GM21528 (cell line): ENCODE measurements around the gene BRPF3.

Experiments
- ATAC-seq: cut with Tn5 transposase; IDR thresholded peaks from one replicate; pipeline ENCODE4 v1.9.1; 2021; ENCODE audit warnings: mild to moderate bottlenecking, moderate library complexity; ENCODE audit not compliant: unreplicated experiment, low FRiP score

Gene BRPF3

DNA sequence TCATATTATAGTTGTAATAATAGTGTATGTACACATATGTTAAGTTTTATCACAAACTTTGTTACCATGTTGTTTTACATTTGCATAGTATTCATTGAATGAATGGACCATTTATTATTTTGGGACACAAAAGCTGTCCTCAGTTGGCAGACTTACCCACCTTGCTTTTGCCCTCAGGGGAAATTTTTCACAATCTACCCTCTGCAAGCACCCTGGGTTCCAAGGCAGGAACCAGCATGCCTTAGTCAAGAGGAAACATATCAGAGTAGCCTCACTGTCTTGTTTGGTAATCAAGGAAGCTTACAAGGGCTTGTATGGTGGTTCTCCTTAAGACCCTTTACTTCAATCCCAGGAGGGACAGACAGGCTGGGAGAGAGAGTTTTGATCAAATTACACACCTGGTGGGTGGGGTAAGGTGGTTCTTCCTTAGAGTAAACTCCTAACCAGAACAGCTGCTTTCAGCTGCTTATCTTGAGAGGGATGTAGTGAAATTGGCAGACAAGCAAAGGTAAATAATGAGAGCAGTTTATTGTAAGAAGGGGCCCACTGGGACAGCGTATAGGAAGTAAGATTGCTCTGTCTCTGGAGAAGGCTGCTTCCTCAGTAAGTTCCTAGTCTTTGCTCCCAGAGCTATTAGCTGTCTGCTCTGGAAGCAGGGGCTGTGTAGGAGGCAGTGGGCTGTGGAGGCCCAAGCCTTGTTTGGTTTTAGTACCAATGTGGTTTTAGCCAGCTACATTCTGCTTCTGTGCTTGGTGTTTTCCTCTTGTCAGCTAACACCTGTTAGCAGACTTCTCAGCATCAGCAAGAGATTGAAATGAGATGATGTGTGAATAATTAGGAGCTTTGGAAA is 31.1 kb downstream of the BRPF3 start:
- no peak for ATAC-seq

DNA sequence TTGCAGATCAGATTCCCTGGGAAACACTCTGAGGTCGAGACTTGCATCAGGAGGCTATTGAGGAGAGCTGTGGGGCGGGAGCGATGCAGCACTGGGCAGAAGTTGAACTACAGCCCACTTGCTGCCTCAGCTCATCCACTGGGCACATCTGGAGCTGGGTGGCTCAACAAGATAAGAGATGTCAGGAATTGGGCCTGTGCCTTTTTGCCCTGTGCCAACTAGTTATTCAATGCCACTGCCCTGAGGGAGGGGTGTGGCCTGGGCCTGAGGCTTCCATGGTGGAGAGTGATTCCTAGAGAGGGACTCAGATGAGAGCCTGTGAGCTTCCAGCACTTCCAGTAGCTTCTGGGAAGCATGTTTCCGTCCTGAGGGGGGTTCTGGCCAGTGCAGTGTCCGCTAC is 32.7 kb downstream of the BRPF3 start:
- ATAC-seq = no peak

- no peak for ATAC-seq
Measured at GRCh38 chr6:36230371-36230770, 33.8 kb downstream of the BRPF3 start.

GRCh38 chr6:36232172-36232571 is 35.6 kb downstream of the BRPF3 start:
- ATAC-seq = no peak

DNA sequence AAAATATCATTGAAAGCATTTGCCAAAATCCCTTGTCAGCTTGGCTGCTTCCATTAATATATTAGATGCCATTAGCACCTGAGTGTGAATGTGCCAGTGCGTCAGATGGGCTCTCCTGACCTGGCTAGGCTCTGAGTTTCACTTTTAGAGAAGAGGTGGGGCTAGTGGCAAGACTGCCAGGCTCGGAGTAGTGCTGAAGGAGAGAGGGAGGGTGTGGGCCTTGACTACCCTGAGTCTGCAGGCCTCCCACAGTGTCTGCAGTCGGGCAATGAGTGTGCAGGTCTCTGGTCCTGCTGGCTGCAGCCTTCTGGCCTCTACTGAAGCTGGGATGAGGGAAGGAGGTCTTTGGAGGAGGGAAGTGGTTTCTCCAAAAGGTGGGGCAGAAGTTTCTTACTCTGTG is 38.8 kb downstream of the BRPF3 start:
- no peak for ATAC-seq

- no peak for ATAC-seq
Measured at GRCh38 chr6:36235862-36236261, 39.3 kb downstream of the BRPF3 start.

DNA sequence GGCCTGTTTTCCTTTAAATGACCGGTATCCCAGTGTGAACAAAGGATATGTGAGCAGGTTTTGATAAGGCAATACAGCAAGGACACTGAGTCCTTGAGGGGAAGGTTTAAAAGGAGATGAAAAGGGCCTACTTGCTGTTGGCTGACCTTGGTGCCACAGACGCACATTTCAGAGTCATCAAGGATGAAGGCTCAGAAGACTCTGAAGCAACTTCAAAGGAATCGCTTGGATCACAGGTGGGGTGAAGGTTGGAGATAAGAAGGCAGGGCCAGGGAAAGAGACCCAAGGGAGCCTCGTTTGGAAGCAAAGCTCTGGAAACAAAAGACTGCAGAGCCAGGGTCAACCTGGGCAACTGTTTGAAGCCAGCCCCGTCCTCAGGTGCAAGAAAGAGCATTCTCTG is 43.2 kb downstream of the BRPF3 start:
- no peak for ATAC-seq

- no peak for ATAC-seq
Measured at GRCh38 chr6:36241728-36242127, 45.2 kb downstream of the BRPF3 start.

GRCh38 chr6:36242161-36242560 is 45.6 kb downstream of the BRPF3 start:
- no peak for ATAC-seq

DNA sequence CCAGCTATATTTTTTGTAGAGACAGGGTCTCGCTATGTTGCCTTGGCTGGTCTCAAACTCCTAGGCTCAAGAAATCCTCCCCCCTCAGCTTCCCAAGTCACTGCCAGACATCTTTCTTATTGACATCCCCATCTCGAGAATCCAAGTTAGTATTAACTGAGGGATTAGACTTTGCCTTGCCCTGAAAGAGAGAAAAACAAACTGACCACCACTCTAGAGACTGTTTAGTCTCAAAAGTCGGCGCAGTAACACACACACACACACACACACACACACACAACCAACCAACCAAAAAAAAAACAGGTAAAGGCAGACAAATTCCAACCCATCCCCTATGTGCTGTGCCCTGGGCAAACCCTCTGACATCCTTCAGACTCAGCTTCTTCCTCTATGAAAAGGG is 46.1 kb downstream of the BRPF3 start:
- no peak for ATAC-seq

DNA sequence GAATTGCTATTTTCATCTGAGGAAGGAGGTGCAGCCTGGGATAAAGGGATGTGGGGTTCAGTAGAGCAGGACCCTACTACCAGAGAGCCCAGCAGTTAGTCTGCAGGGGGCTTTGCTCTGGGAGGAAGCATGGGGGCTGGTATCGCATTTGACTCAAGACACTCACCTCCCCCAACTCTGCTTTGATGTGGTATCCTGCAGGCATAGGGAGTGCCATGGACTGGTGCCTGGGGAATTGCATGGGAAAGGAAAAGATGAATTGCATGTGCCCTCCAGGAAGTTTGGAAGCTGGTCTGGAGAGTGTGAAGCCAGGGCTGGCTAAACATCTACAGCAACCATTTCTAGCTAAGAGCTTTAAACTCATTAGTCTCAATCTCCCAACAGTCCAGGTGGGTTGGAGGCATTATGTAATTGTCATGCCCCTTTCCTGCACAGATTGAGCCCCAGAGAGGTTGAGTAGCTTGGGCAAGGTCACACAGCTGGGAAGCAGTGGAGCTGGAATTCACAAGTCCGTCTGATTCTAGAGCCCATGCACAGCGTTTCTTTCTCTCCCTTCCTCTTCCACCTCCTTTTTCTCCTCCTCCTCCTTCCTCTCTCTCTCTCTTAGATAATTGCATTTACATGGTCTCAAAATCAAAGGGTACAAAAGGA is 47.1 kb downstream of the BRPF3 start:
- no peak for ATAC-seq

DNA sequence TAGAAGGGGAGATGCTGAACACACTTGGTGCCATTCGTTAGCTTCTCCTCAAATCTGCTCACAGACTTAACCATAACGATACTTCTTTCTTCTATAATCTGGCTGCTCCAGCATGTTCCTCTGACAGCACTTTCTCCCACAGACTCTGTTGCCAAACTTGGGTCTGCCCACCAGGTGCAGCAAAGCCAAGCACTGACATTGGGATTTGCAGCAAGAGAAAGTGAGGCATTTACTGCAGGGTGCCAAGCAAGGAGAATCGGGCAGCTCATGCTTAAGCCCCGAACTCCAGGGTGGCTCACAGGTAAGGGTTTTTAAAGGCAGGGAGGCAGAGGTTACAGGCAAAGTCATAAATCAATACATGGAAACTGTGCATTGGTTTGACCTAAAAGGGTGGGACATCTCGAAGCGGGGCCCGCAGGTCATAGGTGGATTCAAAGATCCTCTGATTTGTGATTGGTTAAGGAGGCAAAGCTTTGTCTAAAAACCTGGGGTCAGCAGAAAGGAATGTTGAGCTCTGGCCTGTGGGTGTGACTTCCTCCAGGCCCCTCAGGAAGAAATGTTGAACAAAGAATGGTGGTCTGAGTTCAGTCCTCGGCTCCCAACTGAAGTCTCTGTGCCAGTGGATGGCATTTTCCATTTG is 48.2 kb downstream of the BRPF3 start:
- no peak for ATAC-seq

GRCh38 chr6:36245572-36246061 is 49.1 kb downstream of the BRPF3 start:
- ATAC-seq = no peak

DNA sequence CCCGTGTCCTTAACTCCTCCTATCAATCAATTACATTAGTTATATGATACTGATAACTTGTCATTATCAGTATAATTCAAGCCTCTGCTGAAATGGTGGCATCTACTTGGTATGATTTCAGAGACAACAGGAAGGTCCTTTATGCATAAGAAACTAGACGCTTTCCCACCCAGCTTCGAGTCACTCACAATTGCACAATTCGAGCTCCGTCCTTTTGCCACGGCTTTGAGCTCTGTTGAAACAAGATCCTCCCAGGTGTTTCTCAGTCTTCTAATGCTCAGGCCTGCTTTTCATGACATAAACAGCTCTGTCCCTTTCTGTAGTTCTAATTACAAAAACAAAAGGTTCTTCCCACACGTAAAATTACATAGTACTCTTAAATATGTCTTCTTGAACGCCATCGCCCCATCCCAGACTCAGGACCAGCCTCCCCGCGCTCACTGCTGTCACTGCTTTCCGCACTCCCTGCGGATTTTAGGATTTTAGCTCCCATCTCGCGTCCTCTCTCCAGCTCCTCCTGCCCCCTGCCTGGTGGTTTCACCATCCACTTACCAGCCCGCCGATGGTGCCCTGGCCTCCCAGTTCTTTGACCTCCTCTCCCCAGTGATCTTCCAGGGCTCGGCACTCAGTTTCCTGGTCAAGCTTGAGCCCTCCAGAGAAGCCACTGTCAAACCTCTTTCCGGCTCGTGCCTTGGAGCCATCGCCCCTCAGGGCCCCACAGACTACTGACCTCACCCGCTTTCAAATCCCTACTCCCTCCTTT is 50.1 kb downstream of the BRPF3 start:
- no peak for ATAC-seq

- no peak for ATAC-seq
Measured at GRCh38 chr6:36247693-36248092, 51.1 kb downstream of the BRPF3 start.

DNA sequence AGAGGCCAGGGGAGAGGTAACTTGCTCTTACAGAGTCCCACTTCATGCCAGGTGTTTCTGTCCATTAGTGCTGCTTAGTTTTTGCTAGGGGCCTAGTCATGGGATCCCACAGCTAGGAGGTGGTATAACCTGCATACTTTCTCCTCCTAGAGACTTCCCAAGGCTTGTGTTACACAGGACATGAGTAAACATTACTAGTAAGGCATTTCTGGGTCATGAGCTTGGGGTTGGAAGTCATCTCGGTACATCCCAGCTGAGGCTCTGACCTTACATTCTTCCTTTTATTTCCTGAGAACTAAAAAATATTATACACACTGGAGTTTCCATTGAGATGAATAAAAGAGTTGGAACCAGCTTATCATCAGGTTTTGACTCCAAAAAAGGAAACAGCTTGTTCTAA is 52.4 kb downstream of the BRPF3 start:
- no peak for ATAC-seq

- ATAC-seq = no peak
Measured at GRCh38 chr6:36249536-36249935, 53.0 kb downstream of the BRPF3 start.

DNA sequence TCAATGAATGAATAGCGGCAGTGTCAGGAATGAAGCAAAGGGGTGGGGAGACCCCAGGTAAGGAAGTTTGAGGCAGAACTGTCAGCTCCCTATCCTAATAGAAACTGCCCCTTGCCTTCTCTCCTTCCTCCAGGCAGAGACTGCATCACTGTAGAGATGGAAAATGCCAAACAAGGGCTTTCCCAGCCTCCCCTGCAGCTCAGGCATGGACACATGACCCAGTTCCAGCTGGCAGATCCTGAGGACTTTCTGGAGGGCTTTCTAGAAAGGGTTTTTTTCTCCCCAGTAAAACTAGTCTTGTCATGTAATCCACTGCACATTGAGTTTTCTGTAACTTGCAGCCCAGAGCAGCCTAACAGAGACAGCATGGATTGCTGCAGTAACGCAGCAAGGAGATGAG is 55.5 kb downstream of the BRPF3 start:
- ATAC-seq = no peak

- no peak for ATAC-seq
Measured at GRCh38 chr6:36263390-36264000, 67.0 kb downstream of the BRPF3 start.

- no peak for ATAC-seq
Measured at GRCh38 chr6:36265744-36266143, 69.2 kb downstream of the BRPF3 start.
